NCI-H2227 (cell line): ENCODE measurements around the gene GPBP1L1.
"Not testable (repeated sequence)": the region's sequence is repeated elsewhere in the genome, so short reads cannot be mapped to it uniquely, and the experiment has no call there.

Source experiments
- DNase-seq: peaks from one replicate; lab custom pipeline; 2025; ENCODE audit not compliant: unreplicated experiment; lab: John Stamatoyannopoulos, UW

The GPBP1L1 gene

DNA sequence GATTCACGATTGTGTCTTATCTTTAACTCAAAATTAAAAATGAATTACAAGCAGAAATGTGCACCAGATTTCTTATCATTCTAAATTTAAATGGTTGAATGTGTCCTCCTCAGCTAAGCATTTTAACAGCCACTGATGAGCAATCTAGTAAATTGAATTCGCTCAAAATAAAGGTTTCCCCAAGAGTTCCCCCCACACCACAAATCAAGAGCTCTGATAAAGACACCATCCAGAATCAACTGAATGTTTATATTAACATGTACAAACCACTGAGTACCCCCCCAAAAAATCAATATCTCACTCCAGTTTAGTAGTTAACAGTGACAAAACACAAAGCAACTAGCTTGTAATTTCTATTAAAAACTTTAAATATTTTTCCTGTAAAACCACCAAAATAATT, 1.9 kb downstream of the GPBP1L1 start:
- DNase-seq = no peak

DNA sequence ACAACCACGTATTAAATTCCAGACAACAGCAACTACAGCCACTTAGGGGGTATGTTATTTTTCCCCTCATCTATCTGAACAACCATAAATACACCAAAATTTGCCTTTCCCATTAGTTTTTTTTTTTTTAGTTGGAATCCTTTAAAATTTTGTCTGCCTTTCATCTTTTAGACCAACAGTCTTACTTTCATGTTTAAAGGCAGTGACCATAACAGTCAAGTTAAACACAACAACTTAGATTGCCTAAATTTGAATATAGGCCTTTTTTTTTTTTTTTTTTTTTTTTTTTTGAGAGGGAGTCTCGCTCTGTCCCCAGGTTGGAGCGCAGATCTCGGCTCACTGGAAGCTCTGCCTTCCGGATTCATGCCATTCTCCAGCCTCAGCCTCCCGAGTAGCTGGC, 3.4 kb downstream of the GPBP1L1 start:
- no peak for DNase-seq

DNA sequence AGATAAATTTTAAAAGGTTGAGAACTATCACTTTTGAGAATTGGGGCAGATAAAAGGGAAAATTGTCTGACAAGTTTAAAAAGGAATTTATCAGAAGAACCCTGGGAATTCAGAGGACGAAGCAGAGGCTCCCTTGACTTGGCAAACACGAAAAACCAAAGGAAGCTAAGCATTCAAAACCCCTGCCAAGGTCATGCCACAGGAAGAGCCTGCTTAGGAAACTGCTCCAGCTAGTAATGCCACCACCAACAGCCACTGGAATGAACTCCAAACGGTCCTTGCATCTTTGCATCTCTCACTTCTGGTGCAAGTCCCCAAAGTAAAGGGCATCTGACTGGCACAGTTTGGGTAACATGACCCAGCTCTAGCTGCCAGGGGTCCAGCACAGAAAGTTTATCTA, 7.2 kb downstream of the GPBP1L1 start:
- no peak for DNase-seq

DNA sequence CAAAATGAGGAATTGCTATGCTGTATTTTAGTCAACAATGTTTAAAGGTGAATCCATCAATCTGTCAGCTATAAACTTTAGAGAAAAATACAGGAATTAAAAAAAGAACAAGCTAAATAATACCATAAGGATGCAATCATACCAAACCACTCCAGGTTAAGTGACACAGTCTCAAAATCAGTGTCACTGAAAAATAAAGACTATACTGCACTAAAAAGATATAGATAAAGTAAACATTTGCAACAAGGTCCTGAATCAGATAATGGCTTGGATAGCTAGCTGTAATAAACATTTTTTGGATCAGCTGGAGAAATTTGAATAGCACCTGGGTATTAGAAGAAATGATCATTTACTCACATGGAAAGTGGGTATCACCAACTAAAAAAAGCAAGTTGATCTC, 7.8 kb downstream of the GPBP1L1 start:
- DNase-seq = no peak

DNA sequence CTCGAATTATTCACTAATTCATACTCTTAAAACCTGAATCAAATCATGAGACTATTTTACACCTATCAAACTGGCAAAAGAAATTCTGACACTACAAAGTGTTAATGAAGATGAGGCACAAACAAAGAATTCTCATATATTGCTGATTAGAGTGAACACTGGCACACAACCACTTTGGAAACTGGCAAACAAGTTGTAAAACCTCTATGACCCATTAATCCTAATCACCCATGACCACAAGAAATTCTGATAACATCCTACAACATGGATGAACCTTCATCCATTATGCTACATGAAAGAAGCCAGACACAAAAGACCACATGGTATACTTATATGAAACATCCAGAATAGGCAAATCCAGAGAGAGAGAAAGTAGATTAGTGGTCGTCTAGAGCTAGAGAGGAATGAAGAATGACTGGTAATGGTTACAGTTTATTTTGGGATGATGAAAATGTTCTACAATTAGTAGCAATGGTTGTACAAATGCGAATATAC, 8.5 kb downstream of the GPBP1L1 start:
- DNase-seq = no peak

DNA sequence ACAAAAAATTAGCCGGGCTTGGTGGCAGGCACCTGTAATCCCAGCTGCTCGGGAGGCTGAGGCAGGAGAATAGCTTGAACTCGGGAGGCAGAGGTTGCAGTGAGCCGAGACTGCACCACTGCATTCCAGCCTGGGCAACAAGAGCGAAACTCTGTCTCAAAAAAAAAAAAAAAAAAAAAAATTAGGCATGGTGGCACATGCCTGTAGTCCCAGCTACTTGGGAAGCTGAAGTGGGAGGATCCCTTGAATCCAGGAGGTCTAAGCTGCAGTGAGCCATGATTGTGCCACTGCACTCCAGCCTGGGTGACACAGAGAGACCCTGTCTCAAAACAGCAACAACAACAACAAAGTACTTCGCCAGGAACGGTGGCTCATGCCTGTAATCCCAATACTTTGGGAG, 9.8 kb downstream of the GPBP1L1 start:
- not testable (repeated sequence) for DNase-seq

DNA sequence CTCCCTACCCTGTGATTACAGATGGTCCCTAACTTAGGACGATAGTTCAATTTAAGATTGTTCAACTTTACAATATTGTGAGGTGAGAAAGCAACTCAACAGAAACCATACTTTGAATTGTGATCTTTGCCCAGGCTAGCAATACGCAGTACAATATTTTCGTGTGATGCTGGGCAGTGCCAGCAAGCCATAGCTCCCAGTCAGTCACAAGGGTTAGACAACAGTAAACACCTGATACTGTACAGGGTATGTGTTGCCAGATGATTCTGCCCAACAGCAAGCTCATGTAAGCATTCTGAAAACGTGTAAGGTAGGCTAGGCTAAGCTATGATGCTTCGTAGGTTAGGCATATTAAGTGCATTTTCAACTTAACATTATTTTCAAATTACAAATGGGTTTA, 11.9 kb downstream of the GPBP1L1 start:
- no peak for DNase-seq

DNA sequence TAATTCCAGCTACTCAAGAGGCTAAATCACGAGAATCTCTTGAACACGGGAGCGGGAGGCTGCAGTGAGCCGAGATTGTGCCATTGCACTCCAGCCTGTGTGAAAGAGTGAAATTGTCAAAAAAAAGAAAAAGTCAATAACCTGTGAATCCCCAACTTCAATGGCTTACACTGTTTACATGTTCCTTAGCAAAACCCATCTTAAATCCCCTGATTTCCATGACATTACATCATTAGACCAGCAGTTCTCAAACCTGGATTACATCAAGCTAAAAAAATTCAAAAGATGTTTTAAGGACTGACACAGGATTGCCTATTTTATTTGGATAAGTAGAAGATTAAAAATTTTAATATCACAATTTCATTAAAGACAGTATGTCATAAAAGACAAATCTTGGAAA, 12.4 kb downstream of the GPBP1L1 start:
- no peak for DNase-seq

DNA sequence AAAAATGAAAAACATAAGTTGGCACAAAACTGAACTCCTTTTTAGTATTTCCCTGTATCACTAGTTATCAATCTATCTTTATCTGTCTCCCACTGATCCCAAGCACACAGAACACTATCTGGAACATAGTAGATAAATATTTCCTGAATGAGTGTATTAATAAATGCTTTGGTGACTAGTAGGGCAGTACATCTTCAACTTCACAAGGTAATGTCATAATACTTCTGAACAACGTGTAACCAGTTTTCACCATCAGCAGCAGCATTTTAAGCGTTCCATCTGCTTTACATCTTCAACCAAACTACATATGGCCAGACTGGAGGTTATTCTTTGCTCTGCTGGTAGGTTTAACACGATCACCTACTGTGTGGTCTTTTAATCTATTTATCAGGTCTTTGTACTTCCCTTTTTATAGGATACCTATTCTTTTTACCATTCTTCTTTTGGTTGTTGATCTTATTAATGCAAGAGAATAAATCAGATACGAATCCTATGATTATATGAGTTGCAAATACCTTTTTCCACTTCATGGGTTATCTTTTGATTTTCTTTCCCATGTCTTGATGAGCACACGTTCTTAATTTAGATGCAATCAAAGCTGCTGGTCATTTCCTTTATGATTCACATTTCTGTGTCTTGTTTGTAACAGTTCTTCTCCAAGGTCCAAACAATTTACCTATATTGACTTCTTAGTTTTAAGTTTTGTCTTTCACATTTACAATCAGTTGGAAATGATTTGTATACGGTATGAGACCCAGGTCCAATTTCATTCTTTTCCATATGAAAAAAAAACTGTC, 16.3 kb downstream of the GPBP1L1 start:
- DNase-seq = no peak

DNA sequence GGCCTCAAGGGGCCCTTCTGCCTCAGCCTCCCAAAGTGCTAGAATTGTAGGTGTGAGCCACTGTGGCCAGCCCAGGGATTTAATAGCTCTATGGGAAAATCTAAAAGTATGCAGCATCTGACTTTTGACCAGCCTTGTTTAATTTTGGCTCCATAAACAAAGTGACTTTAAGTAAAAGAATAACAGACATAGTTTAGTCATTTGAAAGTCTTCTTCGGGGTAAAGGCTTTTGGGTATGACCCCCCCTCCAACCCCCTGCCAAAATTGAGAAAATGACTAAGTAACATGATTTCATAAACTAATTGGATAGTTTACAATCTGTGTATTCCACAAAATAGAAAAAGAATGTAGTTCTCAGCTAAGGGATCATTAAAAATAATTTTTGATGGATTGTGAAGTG, 17.0 kb downstream of the GPBP1L1 start:
- DNase-seq = no peak

DNA sequence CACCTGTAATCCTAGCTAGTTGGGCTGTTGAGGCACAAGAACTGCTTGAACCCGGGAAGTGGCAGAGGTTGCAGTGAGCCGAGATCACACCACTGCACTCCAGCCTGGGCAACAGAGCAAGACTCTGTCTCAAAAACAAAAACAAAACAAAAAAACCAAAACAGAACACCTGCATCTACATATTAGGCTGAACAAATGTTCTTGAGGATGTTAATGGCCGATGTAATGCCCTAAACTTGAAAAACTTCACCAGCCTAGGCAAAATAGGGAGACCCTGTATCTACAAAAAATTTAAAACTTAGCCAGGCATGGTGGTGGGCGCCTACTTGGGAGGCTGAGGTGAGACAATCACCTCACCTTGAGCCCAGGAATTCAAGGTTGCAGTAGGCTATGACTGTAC, 17.8 kb downstream of the GPBP1L1 start:
- DNase-seq = no peak

DNA sequence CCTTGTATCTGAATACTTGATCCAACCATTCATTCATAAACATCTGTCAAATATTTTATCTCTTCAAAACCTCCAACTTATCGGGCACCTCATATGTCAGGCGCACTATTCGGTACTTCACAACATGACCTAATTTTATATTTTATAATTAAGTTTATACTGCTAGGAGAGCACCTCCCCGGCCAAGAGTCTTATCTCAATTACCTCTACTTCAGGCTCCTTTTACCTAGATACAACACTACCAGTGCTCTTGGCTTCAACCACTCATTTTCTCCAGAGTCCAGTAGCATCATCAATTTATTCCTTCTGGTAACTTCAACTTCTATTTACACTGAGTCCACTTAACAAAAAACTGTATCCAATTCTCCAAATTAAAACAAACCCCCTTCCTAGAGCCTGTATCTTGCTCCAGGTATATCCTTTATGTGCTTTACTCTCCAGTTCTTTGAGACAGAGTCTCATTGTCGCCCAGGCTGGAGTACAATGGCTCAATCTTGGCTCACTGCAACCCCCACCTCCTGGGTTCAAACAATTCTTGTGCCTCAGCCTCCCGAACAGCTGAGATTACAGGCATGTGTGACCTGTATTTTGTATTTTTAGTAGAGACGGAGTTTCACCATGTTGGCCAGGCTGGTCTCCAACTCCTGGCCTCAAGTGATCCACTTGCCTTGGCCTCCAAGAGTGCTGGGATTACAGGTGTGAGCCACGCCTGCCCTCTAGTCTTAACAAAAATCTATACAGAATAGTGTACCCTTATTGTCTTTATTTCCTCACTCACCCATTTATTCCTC, 18.8 kb downstream of the GPBP1L1 start:
- DNase-seq = no peak

DNA sequence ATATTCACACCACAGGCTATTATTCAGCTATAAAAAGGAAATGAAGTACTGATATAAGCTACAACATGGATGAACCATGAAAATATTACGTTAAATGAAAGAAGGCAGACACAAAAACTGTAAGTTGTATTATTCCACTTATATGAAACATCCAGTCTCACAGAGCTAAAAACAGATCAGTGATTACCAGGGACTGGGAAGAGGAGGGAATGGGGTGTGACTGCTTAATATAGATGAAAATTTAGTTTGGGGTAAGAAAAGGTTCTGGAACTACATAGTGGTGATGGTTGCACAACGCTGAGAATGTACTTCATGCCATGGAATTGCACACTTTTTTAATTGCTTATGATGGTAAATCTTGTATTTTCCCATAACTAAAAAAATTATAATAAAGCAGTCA, 19.5 kb downstream of the GPBP1L1 start:
- no peak for DNase-seq

DNA sequence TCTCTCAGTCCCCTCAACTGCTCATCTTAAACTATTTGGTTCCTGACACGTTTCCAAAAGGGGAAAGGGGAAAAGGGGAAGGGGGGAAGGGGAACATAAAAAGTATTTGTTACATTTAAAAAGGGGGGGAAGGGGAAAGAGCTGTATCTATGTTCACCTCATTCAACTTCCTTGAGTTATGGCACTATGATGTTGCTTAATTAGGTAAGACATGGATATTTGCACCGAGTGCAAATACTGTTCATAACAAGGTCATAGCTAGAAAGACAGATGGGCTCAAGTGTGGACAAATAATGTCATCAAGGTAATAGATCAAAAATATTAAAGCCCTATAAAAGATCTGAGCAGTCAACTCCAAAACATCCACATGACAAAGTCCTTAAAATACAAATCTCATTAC, 26.0 kb downstream of the GPBP1L1 start:
- DNase-seq = no peak

DNA sequence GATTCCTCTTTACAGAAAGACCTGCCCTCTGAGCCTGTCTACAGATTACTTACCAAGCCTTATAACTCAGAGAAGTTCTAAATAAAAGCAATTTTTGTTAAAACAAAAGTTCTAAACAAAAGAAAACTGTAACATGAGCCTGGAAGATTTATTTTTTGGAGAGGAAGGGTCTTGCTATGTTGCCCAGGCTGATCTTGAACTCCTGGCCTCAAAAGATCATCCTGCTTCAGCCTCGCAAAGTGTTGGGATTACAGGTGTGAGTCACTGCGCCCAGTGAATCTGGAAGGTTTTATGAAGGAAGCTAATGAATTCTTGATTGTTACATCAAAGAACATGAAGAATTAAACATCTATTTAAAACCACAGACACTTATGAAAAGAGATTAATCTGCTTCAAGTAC, 27.1 kb downstream of the GPBP1L1 start:
- no peak for DNase-seq

DNA sequence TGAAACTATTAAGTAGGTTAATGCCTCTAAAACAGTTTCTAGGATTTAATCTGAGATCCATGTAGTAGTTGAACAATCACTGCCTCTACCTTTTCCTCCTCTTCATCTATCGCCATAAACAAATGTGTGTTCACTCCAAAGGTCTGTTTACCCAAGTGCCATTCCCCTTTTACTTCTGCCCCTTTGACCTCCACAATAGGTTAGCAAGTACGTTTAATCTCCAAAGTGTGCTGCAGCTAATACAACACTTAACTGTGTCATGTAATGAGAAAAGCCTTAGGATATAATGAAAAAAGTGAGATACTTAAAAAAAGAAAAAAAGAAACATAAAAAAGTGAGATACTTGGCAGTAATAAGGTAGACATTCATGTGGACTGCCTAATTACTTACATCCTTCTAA, 28.2 kb downstream of the GPBP1L1 start:
- DNase-seq = no peak

DNA sequence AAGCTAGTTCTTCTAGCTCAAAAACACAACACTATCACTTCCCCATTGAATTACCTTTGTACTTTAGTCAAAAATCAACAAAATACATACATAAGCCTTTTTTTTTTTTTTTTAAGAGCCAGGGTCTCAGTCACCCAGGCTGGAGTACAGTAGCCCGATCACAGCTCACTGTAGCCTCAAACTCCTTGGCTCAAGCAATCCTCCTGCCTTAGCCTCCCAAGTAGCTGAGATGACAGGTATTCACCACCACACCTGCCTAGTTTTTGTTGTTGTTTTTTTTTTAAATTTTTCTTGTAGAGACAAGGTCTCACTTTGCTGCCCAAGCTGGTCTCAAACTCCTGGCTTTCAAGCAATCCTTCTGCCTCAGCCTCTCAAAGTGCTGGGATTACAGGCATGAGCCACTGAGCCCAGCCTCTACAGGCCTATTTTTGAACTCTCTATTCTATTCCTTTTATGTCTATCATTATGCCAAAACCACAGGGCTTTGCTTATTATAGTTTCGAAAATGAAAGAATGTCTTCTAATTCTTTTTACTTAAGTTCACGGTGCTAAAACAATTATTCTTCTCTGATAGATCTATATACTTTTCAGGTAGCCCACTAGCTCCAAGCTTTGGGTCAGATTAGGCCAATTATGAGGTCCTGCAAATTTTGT, 29.6 kb downstream of the GPBP1L1 start:
- no peak for DNase-seq

DNA sequence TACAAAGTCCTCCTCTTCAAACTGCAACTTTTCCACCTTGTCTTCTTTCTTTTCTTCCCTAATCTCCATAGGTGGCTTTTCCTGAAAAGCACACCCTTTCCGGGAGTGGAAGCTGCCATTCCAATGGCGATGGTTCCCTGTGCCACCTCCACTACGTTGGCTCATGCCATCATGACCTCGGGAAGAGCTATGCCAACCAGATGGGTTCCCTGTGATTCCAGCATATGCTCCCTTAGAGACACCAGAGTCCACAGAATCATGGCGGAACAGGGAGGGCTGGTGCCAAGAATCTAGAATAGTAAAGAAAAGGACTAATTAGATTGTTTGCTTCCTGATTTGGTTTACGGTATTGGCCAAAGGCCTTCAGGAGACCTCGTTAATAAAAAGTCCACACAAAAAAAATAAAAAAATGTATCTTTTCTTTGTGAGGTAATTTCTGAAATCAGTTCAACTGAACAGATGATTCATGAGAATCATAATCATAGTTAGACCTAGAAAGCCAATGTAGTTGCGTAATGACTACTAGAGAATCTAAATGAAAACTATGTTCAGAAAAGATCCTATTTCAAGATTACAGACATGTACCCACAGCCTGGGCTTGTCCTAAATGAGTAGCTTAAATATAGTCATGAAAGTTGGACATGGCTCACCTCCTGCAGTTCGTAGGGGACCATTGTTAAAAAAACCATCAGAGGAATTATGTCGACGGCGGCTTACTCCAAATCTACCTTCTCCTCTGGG, 31.6 kb downstream of the GPBP1L1 start:
- DNase-seq = no peak

DNA sequence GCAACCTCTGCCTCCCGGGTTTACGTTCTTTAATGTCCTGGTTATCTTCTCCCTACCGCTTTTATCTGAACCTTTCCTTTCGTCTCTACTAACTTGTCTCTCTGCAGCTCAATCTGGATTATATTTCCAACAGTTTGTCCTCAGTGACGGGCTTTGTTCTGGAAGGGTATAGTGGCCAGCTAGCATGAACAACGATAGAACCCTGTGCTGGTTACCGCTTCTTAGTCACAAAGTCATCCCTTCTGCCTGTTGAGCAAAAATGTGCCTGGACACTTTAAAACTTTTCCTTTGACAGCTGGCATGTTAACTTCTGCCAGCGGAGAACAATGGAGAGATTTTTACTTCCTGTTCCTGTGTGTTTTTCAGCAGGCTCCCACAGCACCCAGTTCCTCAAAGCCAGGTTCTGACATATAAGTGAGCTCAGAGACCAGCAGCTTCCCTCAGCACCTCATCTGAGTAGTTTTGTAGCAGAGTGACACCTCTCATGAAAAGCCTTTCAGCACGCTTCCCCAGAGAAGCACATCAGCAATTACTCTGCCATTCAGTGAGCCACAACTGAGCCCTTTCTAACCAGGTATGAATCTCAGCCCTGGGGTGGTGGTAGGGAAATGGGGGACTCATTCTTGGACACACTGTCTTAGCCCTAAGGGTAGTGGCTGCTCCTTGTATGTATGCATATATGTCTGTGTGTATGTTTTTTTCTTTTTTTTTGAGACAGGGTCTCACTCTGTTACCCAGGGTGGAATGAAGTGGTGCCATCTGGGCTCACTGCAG, 38.9 kb downstream of the GPBP1L1 start:
- DNase-seq = no peak

DNA sequence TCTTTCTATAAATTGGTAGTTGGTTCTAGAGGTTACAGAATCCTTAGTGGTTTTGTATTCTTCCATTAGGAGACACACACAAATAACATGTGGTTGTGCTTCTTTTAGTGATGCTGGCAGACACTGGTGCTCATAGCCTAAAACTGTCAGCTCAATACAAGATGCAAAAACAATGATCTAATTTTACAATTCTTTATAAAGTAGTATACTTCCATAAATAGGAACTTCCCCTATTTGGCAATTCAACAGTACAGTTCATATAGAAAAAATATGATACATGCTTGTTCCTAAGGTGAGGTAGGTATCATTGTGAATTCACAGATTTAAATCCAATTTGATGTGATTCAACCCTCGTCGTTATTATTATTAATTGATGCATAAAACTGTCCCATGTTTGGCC, 41.7 kb downstream of the GPBP1L1 start:
- DNase-seq = no peak
